Hair follicle dermal papilla cell (primary cell): ENCODE results near the gene RUNX1. TPM values are rescaled to one million over a fixed set of nuclear protein-coding genes. Genes with fewer than 3 reads are reported as not detected.

Experiments used
- total RNA-seq: library from RNA; depleted of rRNA; stranded (reverse); fragments of >200 nt; gene quantifications from 2 replicates; pipeline ENCODE4 v1.2.3, GENCODE V29; 2012

RUNX1 gene
- 48.6 and 62.6 TPM in 2 replicates for total RNA-seq

GRCh38 chr21:35048706-35049617 lies at the start of gene RUNX1:
Gene RUNX1, minus strand, starts transcription at chr21:35049302.

